ENCODE measurements around the gene TSHZ1.

TSHZ1 gene

DNA sequence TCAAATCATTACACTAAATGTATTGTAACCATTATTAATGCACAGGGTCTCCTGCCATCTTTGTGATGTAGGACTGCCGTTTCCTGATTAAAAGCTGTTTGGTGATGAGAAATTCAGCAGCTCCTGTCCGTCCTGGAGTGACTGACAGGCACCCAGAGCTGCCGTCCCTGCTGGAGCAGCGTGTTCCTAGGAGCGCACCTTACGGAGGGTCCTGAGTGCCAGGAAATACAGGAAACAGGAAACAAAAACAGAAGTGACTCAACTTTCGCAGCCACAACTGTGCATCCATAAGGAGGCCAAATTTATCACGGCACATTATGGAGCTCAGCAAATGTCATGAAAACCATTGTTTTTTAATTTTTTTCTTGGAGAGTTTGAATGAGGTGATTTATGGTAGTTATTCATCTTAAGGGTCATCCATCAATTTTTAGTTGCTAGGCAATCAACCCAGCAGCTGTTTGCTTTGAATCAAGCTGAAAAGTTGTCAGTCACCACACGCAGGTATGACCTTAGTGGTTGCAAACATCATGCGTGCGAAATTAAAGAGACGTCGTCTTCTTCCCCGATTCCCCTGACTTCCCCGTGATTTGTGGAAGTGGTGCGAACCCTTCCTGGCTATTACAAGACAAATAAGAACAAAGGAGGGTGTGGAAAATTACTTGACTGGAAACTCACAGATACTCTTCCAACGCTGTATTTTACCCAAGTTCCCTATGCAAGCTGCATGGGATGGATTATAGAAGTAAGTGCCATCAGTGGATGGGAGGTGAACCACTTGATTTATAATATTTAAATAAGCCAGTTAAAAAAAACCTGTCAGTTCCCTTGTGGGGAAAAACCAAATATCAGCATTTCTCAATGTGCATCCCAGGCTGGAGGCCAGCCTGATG lies 19.8 kb downstream of the TSHZ1 start:
- Histone ChIP-seq H3K27ac (ENCODE audit: low read length) (no peak overlapping the region), H3K9me3 (ENCODE audit: control insufficient read depth, low read depth, low read length) (no peaks in the 10 kb centered on the region), H3K9ac (ENCODE audit: low read length) (no peak overlapping the region), H3K4me1 (ENCODE audit: control insufficient read depth, low read depth, low read length) (no peaks in the 10 kb centered on the region), H3K36me3 (ENCODE audit: control insufficient read depth, low read depth, low read length) (no peaks in the 10 kb centered on the region), H3K4me3 (ENCODE audit: low read length) (no peak overlapping the region), H3K27me3 (ENCODE audit: control insufficient read depth, insufficient read depth, low read length) (no peaks in the 10 kb centered on the region)

DNA sequence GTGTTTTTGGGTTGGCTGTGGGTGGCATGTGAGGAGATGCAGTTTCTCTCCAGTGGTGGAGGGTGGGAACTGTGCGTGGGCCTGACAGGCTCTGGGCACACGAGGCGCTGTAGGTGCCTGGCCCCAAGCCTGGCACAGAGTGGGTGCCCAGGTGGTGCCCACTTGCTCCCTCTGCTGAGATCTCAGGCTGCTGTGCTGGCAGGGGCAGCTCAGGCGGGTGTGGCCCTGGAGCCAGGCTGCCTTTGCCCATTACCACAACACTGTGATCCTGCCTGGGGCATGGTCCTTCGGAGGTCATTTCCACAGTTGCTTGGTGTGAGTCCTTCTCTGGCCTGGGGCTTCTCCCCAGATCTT lies 20.4 kb downstream of the TSHZ1 start:
- H3K9ac ChIP-seq (ENCODE audit: low read length), result no peak overlapping the region
- H3K27ac ChIP-seq (ENCODE audit: low read length), result no peak overlapping the region
- H3K4me1 ChIP-seq (ENCODE audit: control insufficient read depth, low read depth, low read length), result no peaks in the 10 kb centered on the region
- no peaks in the 10 kb centered on the region for H3K27me3 ChIP-seq (ENCODE audit: control insufficient read depth, insufficient read depth, low read length)
- no peaks in the 10 kb centered on the region for H3K9me3 ChIP-seq (ENCODE audit: control insufficient read depth, low read depth, low read length)
- H3K4me3 ChIP-seq (ENCODE audit: low read length), result no peak overlapping the region
- H3K36me3 ChIP-seq (ENCODE audit: control insufficient read depth, low read depth, low read length), result no peaks in the 10 kb centered on the region

- no peak overlapping the region for H3K27ac ChIP-seq (ENCODE audit: low read length)
- H3K27me3 ChIP-seq (ENCODE audit: control insufficient read depth, insufficient read depth, low read length), result no peaks in the 10 kb centered on the region
- no peak overlapping the region for H3K4me3 ChIP-seq (ENCODE audit: low read length)
- H3K9me3 ChIP-seq (ENCODE audit: control insufficient read depth, low read depth, low read length), result no peaks in the 10 kb centered on the region
- H3K36me3 ChIP-seq (ENCODE audit: control insufficient read depth, low read depth, low read length), result no peaks in the 10 kb centered on the region
- H3K9ac ChIP-seq (ENCODE audit: low read length), result no peak overlapping the region
- H3K4me1 ChIP-seq (ENCODE audit: control insufficient read depth, low read depth, low read length), result no peaks in the 10 kb centered on the region
These were observed 24.3 kb downstream of the TSHZ1 start for GRCh38 chr18:75234901-75235300.

- Histone ChIP-seq H3K9ac (ENCODE audit: low read length) (no peak overlapping the region), H3K9me3 (ENCODE audit: control insufficient read depth, low read depth, low read length) (no peaks in the 10 kb centered on the region), H3K4me3 (ENCODE audit: low read length) (no peak overlapping the region), H3K27me3 (ENCODE audit: control insufficient read depth, insufficient read depth, low read length) (no peaks in the 10 kb centered on the region), H3K36me3 (ENCODE audit: control insufficient read depth, low read depth, low read length) (no peaks in the 10 kb centered on the region), H3K27ac (ENCODE audit: low read length) (no peak overlapping the region), H3K4me1 (ENCODE audit: control insufficient read depth, low read depth, low read length) (no peaks in the 10 kb centered on the region)
These were observed 25.3 kb downstream of the TSHZ1 start for GRCh38 chr18:75235896-75236295.

GRCh38 chr18:75238100-75238499 lies 27.5 kb downstream of the TSHZ1 start:
- H3K27me3 ChIP-seq (ENCODE audit: control insufficient read depth, insufficient read depth, low read length), result no peaks in the 10 kb centered on the region
- no peak overlapping the region for H3K27ac ChIP-seq (ENCODE audit: low read length)
- H3K4me1 ChIP-seq (ENCODE audit: control insufficient read depth, low read depth, low read length), result no peaks in the 10 kb centered on the region
- no peaks in the 10 kb centered on the region for H3K9me3 ChIP-seq (ENCODE audit: control insufficient read depth, low read depth, low read length)
- H3K4me3 ChIP-seq (ENCODE audit: low read length), result no peak overlapping the region
- no peak overlapping the region for H3K9ac ChIP-seq (ENCODE audit: low read length)
- no peaks in the 10 kb centered on the region for H3K36me3 ChIP-seq (ENCODE audit: control insufficient read depth, low read depth, low read length)

- no peaks in the 10 kb centered on the region for H3K9me3 ChIP-seq (ENCODE audit: control insufficient read depth, low read depth, low read length)
- no peak overlapping the region for H3K27ac ChIP-seq (ENCODE audit: low read length)
- H3K4me1 ChIP-seq (ENCODE audit: control insufficient read depth, low read depth, low read length), result no peaks in the 10 kb centered on the region
- no peaks in the 10 kb centered on the region for H3K27me3 ChIP-seq (ENCODE audit: control insufficient read depth, insufficient read depth, low read length)
- H3K36me3 ChIP-seq (ENCODE audit: control insufficient read depth, low read depth, low read length), result no peaks in the 10 kb centered on the region
- H3K4me3 ChIP-seq (ENCODE audit: low read length), result no peak overlapping the region
- no peak overlapping the region for H3K9ac ChIP-seq (ENCODE audit: low read length)
These were observed 28.2 kb downstream of the TSHZ1 start for GRCh38 chr18:75238786-75239185.

DNA sequence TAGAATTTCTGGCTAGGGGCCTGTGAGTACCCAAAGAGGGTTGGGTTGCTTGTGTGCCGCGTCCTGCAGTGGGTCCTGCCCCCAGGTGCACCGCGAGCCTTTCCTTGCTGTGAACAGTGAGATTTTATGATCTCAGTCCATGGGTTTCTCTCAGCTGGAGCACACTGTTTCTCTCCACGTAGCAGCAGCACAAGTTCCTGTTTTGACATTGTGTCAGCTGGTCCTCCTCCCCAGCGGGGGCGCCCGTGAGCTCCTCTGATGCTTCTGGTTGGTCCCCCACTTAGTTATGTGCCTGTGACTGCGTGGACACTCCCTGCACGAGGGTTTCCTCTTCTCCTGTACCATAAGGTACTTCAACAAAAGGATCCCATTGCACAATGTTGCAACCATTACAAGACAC lies 29.8 kb downstream of the TSHZ1 start:
- Histone ChIP-seq H3K9ac (ENCODE audit: low read length) (no peak overlapping the region), H3K9me3 (ENCODE audit: control insufficient read depth, low read depth, low read length) (no peaks in the 10 kb centered on the region), H3K36me3 (ENCODE audit: control insufficient read depth, low read depth, low read length) (no peaks in the 10 kb centered on the region), H3K4me3 (ENCODE audit: low read length) (no peak overlapping the region), H3K27me3 (ENCODE audit: control insufficient read depth, insufficient read depth, low read length) (no peaks in the 10 kb centered on the region), H3K27ac (ENCODE audit: low read length) (no peak overlapping the region), H3K4me1 (ENCODE audit: control insufficient read depth, low read depth, low read length) (no peaks in the 10 kb centered on the region)

DNA sequence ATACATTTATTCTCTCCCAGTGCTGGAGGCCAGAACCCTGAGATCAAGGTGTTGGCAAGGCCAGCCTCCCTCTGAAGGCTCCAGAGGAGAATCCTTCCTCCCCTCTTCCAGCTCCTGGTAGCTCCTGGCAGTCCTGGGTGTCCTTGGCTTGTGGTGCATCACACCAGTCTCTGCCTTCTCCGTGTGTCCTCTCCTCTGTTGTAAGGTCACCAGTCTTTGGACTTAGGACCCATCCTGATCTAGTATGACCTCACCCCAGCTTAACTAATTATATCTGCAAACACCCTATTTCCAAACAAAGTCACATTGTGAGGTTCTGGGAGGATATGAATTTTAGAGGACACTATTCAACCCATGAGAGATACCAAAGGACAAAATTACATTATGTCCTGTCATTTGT lies 31.1 kb downstream of the TSHZ1 start:
- no peaks in the 10 kb centered on the region for H3K36me3 ChIP-seq (ENCODE audit: control insufficient read depth, low read depth, low read length)
- H3K27me3 ChIP-seq (ENCODE audit: control insufficient read depth, insufficient read depth, low read length), result no peaks in the 10 kb centered on the region
- no peak overlapping the region for H3K9ac ChIP-seq (ENCODE audit: low read length)
- H3K27ac ChIP-seq (ENCODE audit: low read length), result no peak overlapping the region
- H3K4me1 ChIP-seq (ENCODE audit: control insufficient read depth, low read depth, low read length), result no peaks in the 10 kb centered on the region
- no peak overlapping the region for H3K4me3 ChIP-seq (ENCODE audit: low read length)
- no peaks in the 10 kb centered on the region for H3K9me3 ChIP-seq (ENCODE audit: control insufficient read depth, low read depth, low read length)

GRCh38 chr18:75244351-75245313 lies 34.0 kb downstream of the TSHZ1 start:
- no peaks in the 10 kb centered on the region for H3K27me3 ChIP-seq (ENCODE audit: control insufficient read depth, insufficient read depth, low read length)
- H3K9ac ChIP-seq (ENCODE audit: low read length), result no peak overlapping the region
- H3K9me3 ChIP-seq (ENCODE audit: control insufficient read depth, low read depth, low read length), result no peaks in the 10 kb centered on the region
- H3K36me3 ChIP-seq (ENCODE audit: control insufficient read depth, low read depth, low read length), result no peaks in the 10 kb centered on the region
- no peaks in the 10 kb centered on the region for H3K4me1 ChIP-seq (ENCODE audit: control insufficient read depth, low read depth, low read length)
- no peak overlapping the region for H3K27ac ChIP-seq (ENCODE audit: low read length)
- H3K4me3 ChIP-seq (ENCODE audit: low read length), result no peak overlapping the region

GRCh38 chr18:75246721-75247610 lies 36.4 kb downstream of the TSHZ1 start:
- H3K9ac ChIP-seq (ENCODE audit: low read length), result no peak overlapping the region
- no peak overlapping the region for H3K27ac ChIP-seq (ENCODE audit: low read length)
- no peak overlapping the region for H3K4me3 ChIP-seq (ENCODE audit: low read length)
- no peaks in the 10 kb centered on the region for H3K9me3 ChIP-seq (ENCODE audit: control insufficient read depth, low read depth, low read length)
- H3K36me3 ChIP-seq (ENCODE audit: control insufficient read depth, low read depth, low read length), result no peaks in the 10 kb centered on the region
- no peaks in the 10 kb centered on the region for H3K27me3 ChIP-seq (ENCODE audit: control insufficient read depth, insufficient read depth, low read length)
- H3K4me1 ChIP-seq (ENCODE audit: control insufficient read depth, low read depth, low read length), result no peaks in the 10 kb centered on the region

All from iPS-18a (cell line).